ENCODE results near the gene MARCKSL1.

DNA sequence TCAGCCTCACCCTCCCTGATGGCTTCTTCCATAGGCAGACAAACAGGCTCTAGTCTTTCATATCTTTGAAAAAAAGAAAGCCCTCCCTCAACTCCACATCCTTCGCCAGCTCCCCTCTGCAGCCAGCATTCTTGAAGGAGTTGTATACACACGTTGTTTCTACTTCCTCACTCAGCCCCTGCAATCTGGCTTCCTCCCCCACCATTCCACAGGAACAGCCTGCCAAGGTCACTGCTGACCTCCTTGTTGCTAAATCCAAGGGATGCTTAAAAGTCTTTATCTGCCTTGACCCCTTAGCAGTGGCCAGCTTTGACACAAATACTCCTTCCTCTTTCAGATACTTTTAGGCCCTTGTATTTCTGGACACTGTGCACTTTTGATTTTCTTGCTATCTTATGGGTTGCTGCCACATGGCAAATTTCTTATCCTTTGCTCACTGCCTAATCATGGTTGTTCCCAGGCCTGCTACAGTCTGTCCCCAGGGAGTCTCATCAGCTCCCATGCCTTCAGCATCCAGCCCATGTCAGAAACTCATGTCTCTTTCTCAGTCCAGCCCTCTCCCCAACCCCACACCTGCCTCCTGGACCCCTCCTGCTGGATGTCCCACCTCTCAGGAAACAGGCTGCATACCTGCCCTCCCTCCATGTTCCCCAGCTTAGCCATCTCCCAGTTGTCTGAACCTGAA, 18.0 kb upstream of the MARCKSL1 start:
- no peak for TF ChIP-seq EZH2 (IDR thresholded peaks at IDR 0.05; ENCODE audit: insufficient read depth, poor library complexity, severe bottlenecking)
- TF ChIP-seq EZH2phosphoT487 (IDR thresholded peaks at IDR 0.05; ENCODE audit: insufficient read depth, low read depth): no peak

Data from GM23248 (cell line).